ENCODE results near the gene DIO1. TPM values are rescaled to one million over a fixed set of nuclear protein-coding genes. Genes with fewer than 3 reads are reported as not detected.

Gene DIO1
- total RNA-seq, 4 donors from 2014 or later, result not detected

DNA sequence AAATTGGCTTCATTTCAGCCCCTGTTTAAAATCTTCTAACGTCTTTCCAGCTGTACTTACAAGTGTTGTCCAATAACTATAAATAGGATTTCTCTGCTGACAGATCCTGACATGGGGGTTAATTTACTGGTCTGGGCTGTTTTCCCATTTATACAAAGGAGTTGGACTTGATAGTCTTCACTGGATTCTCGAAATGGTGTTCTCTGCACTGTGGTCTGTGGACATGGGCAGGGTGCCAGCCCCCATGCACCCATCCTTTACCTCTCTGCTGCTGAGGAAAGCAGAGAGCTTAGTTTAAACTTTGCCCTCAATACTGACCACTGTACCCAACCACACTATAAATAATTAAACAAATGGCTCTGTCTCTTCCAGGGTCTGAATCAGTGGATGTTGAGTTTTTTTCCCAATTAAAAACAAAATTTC, 5.2 kb downstream of the DIO1 start:
- Histone ChIP-seq H3K27ac (no peak overlapping the region), H3K9me3 (no peaks in the 10 kb centered on the region), H3K27me3 (no peaks in the 10 kb centered on the region), H3K36me3 (no peaks in the 10 kb centered on the region), H3K4me3 (no peak overlapping the region), H3K4me1 (peaks cover 27% of the 10 kb centered on the region)
- no peak for TF ChIP-seq EP300 (IDR thresholded peaks at IDR 0.05)
- no peak for TF ChIP-seq POLR2AphosphoS5 (IDR thresholded peaks at IDR 0.05)
- no peak for TF ChIP-seq POLR2A (IDR thresholded peaks at IDR 0.05)
- TF ChIP-seq, protein P1, sequence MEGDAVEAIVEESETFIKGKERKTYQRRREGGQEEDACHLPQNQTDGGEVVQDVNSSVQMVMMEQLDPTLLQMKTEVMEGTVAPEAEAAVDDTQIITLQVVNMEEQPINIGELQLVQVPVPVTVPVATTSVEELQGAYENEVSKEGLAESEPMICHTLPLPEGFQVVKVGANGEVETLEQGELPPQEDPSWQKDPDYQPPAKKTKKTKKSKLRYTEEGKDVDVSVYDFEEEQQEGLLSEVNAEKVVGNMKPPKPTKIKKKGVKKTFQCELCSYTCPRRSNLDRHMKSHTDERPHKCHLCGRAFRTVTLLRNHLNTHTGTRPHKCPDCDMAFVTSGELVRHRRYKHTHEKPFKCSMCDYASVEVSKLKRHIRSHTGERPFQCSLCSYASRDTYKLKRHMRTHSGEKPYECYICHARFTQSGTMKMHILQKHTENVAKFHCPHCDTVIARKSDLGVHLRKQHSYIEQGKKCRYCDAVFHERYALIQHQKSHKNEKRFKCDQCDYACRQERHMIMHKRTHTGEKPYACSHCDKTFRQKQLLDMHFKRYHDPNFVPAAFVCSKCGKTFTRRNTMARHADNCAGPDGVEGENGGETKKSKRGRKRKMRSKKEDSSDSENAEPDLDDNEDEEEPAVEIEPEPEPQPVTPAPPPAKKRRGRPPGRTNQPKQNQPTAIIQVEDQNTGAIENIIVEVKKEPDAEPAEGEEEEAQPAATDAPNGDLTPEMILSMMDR (IDR thresholded peaks at IDR 0.05), result no peak
- DNase-seq (ENCODE audit: low spot score in 2 of 2), result no peak
- WGBS, result 15% methylated on average over 2 of the region's 2 CpGs

DNA sequence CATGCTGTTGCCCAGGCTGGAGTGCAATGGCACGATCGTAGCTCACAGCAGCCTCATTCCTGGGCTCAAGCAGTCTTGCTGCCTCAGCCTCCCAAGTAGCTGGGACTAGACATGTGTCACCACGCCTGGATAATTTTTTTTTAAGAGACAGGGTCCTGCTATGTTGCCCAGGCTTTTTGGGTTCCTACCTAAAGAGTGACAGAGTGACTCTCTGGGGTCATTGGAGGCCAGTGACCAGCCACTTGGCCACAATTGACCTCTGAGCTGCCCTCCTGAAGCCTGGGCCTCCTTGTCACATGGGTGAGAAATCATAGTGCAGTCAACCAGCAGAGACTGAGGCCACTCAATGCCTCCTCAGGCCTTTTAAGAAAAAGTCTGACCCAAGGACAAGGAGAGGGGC, 5.7 kb downstream of the DIO1 start:
- WGBS, result 87% methylated on average over 3 of the region's 3 CpGs
- Histone ChIP-seq H3K36me3 (no peaks in the 10 kb centered on the region), H3K27me3 (no peaks in the 10 kb centered on the region), H3K27ac (no peak overlapping the region), H3K9me3 (no peaks in the 10 kb centered on the region), H3K4me3 (no peak overlapping the region), H3K4me1 (peaks cover 27% of the 10 kb centered on the region)
- no peak for TF ChIP-seq POLR2AphosphoS5 (IDR thresholded peaks at IDR 0.05)
- no peak for TF ChIP-seq EP300 (IDR thresholded peaks at IDR 0.05)
- TF ChIP-seq, protein P1 (IDR thresholded peaks at IDR 0.05), result no peak
- TF ChIP-seq POLR2A (IDR thresholded peaks at IDR 0.05), result no peak
- DNase-seq (ENCODE audit: low spot score in 2 of 2), result no peak

DNA sequence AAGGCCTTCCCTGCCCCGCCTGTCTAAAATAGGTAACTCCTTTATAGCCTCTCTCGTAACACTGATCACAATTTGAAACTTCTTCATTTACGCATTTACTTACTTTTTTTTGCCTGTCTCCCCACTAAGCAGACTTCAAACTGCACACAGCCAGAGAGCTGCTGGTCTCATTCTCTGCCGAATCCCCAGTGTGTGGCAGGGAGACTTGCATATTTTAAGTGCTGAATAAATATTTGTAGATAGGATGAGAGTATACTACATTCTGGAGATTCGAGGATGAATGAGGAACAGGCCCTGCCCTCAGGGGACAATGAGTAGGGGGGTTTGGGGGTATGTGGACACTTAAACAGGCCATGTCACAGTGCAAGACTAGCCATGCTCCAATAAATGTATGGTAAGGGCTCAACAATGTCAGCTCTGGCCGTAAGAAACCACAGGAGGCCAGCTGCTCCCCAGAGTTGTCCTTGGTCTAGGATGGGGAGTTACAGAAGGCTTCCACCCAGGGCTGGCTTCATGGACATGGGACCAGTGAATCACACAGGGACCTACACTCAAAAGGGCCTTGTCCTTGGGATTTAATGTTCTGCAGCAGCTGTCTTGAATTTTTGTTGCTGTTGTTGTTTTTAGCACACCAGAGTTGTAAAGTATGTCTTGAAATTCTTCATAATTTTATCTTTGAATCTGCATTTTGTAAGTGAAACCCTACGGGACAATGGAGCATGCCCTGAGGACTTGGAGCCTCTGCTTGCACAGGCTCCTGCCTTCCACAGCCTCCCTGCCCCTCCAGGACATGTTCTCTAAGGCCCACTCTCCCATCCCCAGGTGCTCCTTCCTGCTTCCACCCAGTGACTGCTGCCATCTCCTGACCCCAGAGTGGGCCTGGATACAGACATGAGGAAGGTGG, 8.5 kb downstream of the DIO1 start:
- DNase-seq (ENCODE audit: low spot score in 2 of 2), result no peak
- WGBS, result 70% methylated on average over 7 of the region's 7 CpGs
- H3K27ac ChIP-seq, result no peak overlapping the region
- no peak overlapping the region for H3K4me3 ChIP-seq
- H3K27me3 ChIP-seq, result no peaks in the 10 kb centered on the region
- H3K36me3 ChIP-seq, result no peaks in the 10 kb centered on the region
- H3K9me3 ChIP-seq, result no peaks in the 10 kb centered on the region
- TF ChIP-seq, protein P1 (IDR thresholded peaks at IDR 0.05), result no peak
- no peak for TF ChIP-seq POLR2AphosphoS5 (IDR thresholded peaks at IDR 0.05)
- TF ChIP-seq POLR2A (IDR thresholded peaks at IDR 0.05), result no peak
- no peak for TF ChIP-seq EP300 (IDR thresholded peaks at IDR 0.05)
- H3K4me1 ChIP-seq, result peaks cover 10% of the 10 kb centered on the region

DNA sequence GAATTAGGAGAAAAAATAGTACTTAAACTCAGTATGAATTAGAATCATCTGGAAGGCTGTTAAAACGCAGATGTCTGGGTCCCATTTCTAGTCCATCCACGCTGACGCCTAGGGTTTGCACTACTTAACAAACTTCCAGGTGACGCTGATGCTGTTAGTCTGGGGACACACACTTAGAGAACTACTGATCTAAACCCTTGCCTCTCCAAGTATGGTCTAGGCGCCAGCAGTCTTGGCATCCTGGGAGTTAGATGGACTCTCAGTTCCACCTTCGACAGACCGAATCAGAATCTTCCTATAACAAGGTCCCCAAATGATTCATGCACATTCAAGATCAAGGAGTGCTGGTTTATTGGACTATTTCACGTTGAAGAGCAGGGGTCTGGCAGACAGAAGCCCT, 11.5 kb downstream of the DIO1 start:
- no peak overlapping the region for H3K27ac ChIP-seq
- WGBS, result 87% methylated on average over 5 of the region's 8 CpGs
- no peak for DNase-seq (ENCODE audit: low spot score in 2 of 2)

DNA sequence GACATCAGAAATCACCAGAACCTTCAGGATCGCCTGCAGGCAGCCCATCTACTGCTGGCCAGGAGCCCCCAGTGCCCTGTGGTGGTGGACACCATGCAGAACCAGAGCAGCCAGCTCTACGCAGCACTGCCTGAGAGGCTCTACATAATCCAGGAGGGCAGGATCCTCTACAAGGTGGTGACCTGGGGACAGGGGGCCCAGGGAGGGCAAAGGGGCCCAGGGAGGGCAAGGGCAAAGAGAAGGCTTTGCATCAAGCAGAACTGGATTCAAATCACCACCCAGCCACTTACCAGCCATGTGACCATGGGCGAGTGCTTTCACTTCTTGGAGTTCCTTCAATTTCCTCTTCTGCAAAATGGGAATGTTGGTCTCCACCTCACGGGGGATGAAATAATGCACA, 12.1 kb downstream of the DIO1 start:
- no peaks in the 10 kb centered on the region for H3K36me3 ChIP-seq
- TF ChIP-seq EP300 (IDR thresholded peaks at IDR 0.05) (no peak), POLR2AphosphoS5 (IDR thresholded peaks at IDR 0.05) (no peak), POLR2A (IDR thresholded peaks at IDR 0.05) (no peak)
- TF ChIP-seq, protein P1 (IDR thresholded peaks at IDR 0.05), result no peak
- H3K27me3 ChIP-seq, result no peaks in the 10 kb centered on the region
- 87% methylated on average over 3 of the region's 4 CpGs for WGBS
- no peak overlapping the region for H3K27ac ChIP-seq
- H3K4me1 ChIP-seq, result no peaks in the 10 kb centered on the region
- no peak overlapping the region for H3K4me3 ChIP-seq
- H3K9me3 ChIP-seq, result no peaks in the 10 kb centered on the region
- no peak for DNase-seq (ENCODE audit: low spot score in 2 of 2)

More for the DNA sequence above, 11.5 kb downstream of the DIO1 start:
- H3K4me3 ChIP-seq, result no peak overlapping the region
- H3K9me3 ChIP-seq, result no peaks in the 10 kb centered on the region
- H3K4me1 ChIP-seq, result no peaks in the 10 kb centered on the region
- H3K27me3 ChIP-seq, result no peaks in the 10 kb centered on the region
- H3K36me3 ChIP-seq, result no peaks in the 10 kb centered on the region
- TF ChIP-seq POLR2AphosphoS5 (IDR thresholded peaks at IDR 0.05) (no peak), POLR2A (IDR thresholded peaks at IDR 0.05) (no peak), EP300 (IDR thresholded peaks at IDR 0.05) (no peak)
- TF ChIP-seq, protein P1 (IDR thresholded peaks at IDR 0.05), result no peak

Data from suprapubic skin (tissue), 4 donors.